Measurements from ENCODE around the gene COLEC11.
"Not testable (repeated sequence)": the region's sequence is repeated elsewhere in the genome, so short reads cannot be mapped to it uniquely, and the experiment has no call there.

Gene COLEC11

DNA sequence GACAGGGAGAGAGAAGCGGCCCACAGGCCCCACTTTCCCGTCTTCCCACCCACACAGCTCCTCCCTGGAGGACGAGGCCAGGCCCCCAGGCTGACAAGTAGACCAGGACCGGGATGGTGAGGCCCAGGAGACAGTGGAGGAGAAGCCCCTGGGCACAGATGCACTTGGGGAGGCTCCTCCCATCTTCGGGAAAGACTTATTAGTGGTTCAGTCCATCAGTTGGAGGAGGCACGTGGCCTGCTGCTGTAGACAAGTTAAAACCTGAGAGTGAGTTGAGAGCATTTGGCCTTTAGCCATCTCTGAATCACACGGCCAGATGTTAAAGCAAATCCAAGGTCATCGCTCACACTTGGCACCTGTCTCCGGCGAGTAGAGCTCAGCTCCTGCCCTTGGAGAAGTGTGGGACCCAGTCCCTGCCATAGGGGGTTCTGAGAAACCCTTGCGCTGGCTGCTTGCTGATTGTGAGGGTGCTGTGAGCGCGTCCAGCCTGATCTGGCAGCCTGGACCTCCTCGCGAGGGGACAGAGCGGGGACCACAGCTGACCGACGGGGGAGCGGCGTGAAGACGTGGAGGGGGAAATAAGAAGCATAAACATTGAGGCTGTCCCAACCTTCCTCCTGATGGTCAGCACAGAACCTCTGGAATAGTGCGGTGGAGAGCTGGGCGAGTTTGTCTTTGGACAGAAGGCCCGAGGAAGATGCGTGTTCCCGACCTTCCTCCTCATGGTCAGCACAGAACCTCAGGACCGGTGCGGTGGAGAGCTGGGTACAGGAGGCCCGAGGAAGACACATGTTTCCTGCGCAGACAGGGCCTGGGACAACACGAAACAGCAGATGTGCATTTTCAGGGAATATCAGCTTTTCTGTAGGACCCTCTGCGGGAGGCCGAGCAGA is 38.4 kb downstream of the COLEC11 start:
- DNase-seq (ENCODE audit: low read depth): peak; percentile 95
- H3K4me3 ChIP-seq (ENCODE audit: low read length): no peak overlapping the region
- TF ChIP-seq, protein P1, sequence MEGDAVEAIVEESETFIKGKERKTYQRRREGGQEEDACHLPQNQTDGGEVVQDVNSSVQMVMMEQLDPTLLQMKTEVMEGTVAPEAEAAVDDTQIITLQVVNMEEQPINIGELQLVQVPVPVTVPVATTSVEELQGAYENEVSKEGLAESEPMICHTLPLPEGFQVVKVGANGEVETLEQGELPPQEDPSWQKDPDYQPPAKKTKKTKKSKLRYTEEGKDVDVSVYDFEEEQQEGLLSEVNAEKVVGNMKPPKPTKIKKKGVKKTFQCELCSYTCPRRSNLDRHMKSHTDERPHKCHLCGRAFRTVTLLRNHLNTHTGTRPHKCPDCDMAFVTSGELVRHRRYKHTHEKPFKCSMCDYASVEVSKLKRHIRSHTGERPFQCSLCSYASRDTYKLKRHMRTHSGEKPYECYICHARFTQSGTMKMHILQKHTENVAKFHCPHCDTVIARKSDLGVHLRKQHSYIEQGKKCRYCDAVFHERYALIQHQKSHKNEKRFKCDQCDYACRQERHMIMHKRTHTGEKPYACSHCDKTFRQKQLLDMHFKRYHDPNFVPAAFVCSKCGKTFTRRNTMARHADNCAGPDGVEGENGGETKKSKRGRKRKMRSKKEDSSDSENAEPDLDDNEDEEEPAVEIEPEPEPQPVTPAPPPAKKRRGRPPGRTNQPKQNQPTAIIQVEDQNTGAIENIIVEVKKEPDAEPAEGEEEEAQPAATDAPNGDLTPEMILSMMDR (IDR thresholded peaks at IDR 0.05; ENCODE audit: insufficient read depth, low read depth, low read length, missing control alignments): no peak

DNA sequence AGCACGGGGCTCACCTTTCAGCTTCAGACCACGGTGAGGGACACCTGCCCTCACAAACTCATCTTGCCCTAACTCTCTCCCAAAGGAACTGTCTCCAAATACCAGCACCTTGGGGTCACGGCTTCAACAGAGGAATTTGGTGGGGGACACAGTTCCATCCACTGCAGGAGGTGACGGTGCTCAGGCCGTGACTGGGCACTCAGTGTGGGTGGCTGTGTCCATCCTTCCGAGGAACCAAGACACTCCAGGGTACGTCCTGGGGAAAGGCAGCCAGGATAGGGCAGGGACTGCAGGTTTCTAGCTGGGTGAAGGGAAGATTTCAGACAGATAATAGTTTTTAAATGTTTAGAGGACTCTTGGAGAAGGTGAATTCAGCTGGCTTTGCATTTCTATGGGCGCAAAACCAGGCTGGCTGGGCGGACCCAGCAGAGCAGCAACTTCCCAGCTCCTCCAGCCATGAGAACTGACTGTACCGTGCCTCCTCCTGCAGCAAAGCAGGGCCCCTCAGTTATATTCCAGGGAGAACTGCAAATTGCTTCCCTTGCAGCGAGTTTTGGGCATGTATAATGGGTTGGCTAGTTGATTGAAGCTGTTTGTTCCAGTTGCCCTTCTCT is 39.2 kb downstream of the COLEC11 start:
- no peak overlapping the region for H3K4me3 ChIP-seq (ENCODE audit: low read length)
- no peak for DNase-seq (ENCODE audit: low read depth)
- TF ChIP-seq, protein P1 (IDR thresholded peaks at IDR 0.05; ENCODE audit: insufficient read depth, low read depth, low read length, missing control alignments): no peak

DNA sequence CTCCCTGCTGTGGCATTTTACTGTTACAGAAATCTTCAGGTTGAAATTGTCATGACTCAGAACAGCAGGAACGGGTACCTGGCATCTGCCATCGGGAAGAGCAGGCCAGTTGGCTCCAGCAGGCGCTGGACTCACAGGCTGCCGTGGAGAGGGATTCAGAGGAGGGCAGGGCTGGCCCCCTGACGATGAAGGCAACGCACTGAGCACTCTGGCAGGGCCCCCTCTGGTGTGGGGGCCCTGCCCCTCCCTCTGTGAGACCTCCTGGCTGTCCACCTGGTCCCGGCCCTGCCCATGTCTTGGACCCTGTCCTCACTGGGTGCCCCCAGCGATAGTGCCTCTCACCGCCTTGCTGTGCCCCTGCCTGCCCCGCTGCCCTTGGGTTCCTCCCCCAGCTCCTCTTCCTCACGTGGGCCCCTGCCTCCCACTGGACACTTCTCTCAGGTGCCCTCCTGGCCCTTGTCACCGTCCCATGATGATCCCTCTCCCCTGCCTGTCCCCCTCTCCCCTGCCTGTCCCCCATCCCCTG is 39.7 kb downstream of the COLEC11 start:
- DNase-seq (ENCODE audit: low read depth): no peak
- TF ChIP-seq, protein P1 (IDR thresholded peaks at IDR 0.05; ENCODE audit: insufficient read depth, low read depth, low read length, missing control alignments): no peak
- H3K4me3 ChIP-seq (ENCODE audit: low read length): no peak overlapping the region

DNA sequence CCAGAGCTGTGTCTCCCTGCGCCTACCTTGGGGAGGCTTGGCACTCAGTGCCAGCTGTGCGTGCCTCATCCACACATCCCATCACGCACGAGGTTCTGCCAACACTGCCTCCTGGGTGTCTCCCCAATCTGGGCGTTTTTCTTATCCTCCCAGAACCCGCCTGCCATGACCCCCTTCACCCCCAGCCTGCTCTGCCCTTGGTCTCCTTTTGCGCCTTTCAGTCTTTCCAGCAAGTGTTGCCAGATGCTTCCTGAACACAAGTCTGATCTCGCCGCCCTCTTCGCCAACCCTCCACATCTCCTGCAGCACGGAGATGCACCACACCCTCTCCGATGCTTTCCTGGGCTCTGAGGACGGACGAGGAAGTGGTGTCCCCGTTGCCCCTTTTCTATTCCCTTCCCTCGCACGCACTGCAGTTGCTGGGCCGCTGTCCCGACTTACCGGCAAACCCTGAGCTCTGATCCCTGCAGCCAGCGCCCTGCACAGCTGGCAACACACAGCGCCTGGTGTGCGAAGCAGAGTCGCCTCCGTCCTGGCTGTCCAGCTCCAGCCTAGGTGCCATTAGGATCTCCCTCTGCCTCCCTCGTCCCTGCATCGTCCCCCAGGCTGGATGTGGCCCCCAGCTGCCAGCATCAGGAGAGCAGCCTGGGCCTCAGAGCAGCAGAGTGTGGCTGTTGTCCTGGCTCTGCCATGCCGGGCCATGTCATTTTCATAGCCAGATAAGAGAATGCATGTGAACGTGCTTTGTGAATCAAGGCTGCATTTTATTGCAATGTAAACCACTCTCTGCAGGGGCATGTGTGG is 40.5 kb downstream of the COLEC11 start:
- no peak for DNase-seq (ENCODE audit: low read depth)
- TF ChIP-seq, protein P1 (IDR thresholded peaks at IDR 0.05; ENCODE audit: insufficient read depth, low read depth, low read length, missing control alignments): no peak
- H3K4me3 ChIP-seq (ENCODE audit: low read length): no peak overlapping the region

DNA sequence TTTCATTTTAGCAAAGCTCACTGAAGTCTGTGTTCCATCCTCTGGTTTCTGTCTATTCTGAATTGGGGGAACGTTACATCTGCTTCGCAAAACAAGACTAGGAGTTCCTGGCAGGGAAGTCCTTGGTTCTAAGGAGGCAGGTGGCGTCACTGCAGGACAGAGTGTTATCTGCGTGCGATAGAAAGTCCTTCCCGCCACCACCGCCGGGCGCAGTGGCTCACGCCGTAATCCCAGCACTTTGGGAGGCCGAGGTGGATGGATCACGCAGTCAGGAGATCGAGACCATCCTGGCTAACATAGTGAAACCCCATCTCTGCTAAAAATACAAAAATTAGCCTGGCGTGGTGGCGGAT is 41.0 kb downstream of the COLEC11 start:
- DNase-seq (ENCODE audit: low read depth); H3K4me3 ChIP-seq (ENCODE audit: low read length): not testable (repeated sequence)

DNA sequence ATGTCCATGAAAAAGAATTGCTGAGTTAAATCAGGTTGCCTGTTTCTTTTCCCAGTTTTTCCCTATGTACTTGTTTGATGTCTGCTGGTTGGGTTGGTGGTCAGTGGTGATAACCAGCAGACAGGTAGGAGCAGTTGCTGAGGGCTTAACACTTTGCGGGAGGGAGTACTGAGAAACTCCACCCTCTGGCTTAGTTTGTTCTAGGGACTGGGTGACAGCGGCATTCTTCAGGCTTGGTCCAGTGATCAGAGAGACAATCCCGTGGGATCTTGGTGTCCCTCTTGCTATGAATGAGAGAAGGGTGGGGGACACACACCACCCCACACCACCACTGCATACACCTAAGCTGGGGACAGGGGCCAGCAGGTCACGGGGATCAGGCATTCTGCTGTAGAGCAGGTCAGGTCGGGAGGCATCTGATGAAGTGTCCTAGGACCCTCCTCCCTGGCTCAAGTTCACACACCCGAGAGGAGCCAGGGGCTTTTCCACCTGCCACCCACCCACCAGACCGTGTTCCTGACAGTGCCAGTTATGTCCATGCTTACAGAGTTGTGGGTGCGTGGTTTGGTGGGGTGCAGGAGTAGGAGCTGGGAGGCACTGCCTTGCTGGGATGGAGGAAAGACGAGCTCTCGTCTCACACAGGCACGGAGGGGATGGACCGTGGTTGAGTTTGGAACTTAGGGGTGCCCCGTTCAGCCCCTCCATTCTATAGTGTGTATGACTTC is 41.8 kb downstream of the COLEC11 start:
- H3K4me3 ChIP-seq (ENCODE audit: low read length): no peak overlapping the region
- TF ChIP-seq, protein P1 (IDR thresholded peaks at IDR 0.05; ENCODE audit: insufficient read depth, low read depth, low read length, missing control alignments): no peak
- no peak for DNase-seq (ENCODE audit: low read depth)

Measured in epithelial cell of esophagus (primary cell).